HG03045 (cell line): ENCODE results near the gene ALKBH5.

Experiments used
- ATAC-seq: cut with Tn5 transposase; IDR thresholded peaks from one replicate; pipeline ENCODE4 v1.9.1; 2021; ENCODE audit warnings: mild to moderate bottlenecking, moderate library complexity; ENCODE audit not compliant: unreplicated experiment

The ALKBH5 gene

DNA sequence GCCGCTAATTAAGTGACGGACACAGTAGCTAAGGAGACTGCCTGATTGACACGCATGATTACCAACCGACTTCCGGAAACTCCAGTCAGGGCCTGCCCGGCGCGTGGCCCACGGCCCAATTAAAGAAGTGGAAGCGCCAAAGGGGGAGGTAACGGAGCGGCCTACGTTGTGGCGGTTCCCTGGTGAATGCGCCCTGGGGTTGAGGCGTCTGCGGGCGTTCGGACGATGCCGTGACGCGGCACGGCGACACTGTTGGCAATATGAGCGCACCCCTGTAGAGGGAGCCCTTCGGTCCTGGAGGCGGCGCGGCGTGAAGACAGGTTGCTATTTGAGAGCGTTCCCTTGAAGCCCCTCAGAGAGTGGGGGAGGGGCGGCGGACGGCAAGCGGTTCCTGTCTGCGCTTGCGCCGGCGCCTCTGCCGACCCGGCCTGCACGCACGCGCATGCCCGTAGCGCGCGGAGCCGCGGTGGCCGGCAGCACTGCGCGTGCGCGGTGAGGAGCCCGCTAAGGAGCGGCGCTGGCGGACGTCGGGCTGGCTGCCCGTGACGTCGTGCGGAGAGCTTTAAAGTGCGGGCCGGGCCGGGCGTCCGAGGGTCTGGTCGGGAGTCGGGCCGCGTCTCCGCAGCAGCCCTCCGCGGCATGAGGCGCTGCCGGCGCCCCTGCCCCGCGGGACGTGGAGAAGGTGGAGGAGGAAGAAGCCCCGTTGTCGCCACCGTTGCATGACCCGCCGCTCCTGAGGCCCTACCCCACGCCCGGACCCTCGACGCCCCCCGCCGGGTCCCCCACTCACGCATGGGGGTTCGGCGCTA is at the start of gene ALKBH5:
Gene ALKBH5, plus strand, starts transcription at position 495 of the 809 bp plus-strand sequence. CDS start 416 bp downstream, outside the sequence.
- ATAC-seq: peak; percentile 78

DNA sequence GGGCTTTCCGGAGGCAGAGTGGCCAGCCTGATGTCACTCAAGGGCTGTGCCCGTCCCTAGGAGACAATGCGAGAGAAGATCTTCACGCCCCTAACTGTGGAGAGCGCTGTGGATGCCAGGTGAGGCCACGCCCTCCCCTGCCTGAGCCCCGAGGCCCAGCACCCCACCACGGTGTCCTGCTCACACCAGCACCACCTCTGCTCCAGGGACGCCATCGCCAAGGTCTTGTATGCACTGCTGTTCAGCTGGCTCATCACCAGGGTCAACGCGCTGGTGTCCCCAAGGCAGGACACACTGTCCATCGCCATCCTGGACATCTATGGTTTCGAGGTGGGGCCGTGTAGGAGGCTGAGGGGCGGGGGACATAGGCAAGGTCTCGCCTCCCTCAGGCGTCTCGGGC is 47.3 kb upstream of the ALKBH5 start:
- ATAC-seq: no peak

DNA sequence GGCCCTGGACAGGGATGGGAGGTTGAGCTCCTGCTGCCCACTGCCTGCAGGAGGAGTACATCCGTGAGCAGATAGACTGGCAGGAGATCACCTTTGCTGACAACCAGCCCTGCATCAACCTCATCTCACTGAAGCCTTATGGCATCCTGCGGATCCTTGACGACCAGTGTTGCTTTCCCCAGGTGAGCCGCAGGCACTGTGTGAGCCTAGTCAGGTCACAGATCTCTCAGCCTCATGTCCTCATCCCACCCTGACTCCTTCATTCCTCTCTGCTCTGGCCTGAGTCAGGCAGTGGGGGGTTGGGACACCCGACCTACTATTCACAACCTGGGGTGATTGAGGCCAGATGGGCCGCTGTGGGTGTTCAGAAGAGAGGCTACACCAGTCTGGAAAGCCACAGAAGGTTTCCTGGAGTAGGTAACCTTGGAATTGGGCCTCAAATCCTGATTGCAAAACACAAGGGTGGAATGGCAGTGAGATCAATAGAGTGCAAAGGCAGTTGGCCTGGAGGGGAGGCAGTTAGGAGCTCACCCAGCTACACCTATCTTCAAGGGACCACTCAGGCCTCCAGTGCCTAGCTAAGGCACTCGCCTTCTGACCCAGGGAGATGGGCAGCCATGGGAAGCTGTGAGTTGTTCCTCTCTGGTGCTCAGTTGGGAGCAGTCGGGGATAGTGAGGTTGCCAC is 45.4 kb upstream of the ALKBH5 start:
- no peak for ATAC-seq

DNA sequence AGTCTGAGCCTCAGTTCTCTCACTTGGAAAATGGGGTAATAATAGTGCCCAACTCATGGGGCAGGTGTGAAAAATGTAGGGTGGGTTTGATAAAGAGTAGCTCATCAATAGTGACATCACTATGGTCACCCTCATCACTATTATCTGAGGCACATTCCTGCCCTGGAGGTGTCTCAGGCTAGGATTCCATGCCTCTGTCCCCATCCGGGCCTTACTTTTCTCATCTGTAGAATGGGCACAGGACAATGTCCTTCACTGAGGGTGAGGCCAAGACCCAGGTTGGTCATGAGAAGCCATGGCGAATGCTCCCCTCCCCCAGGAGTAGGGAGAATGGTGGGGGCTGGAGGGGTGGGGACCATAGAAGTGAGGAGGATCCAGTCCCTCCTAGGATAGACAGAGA is 44.5 kb upstream of the ALKBH5 start:
- ATAC-seq: no peak

DNA sequence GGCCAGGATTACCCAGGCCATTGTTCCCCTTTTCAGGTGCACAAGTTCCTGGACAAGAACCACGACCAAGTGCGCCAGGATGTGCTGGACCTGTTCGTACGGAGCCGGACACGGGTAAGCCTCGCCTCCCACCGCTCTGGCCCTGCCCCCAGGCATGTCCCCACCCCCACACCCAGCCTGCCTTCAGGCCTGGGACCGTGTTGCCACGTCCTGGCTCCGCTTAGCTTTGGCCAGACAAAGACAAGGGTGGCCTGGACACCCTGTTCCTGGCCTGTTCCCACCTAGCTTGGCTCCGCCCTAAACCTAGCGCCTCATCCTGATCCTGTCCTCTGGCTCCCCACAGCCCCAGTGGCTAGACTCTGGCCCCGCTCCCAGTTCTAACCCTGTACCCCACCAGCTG is 44.1 kb upstream of the ALKBH5 start:
- no peak for ATAC-seq

DNA sequence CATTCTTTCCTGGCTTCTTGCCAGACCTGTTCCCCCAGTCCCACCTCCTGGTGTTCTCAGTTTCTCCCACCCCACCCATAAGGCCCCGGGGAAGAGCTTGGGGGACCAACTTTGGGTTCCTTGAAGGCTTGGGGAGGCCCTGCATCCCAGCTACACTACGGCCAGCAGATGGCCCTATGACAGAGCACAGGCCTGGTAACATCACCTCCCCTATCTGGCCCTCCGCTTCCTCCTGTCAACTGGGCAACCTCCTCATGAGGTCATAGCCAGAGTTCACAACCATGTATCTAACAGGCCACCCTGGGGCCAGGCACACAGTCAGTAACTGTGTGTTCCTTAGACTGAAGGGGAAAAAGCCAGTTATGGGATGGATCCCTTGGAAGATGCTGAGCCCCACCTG is 43.7 kb upstream of the ALKBH5 start:
- no peak for ATAC-seq

DNA sequence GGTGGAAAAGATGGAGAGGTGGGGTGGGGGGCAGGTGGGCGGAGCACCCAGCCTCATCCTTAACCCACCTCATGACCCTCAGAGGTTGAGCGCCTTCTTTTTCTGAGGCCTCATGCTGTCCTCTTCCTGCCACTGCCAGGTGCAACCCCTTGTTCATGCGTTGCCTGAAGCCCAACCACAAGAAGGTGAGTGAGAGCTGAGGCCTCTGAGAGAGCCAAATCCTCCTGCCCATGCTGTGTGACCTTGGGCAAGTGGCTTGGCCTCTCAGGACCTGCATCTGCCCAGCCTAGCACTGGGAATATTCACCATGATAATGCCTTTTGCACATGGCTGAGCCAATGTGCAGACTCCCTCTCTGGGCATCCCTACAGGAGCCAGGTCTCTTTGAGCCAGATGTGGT is 43.0 kb upstream of the ALKBH5 start:
- ATAC-seq: no peak

DNA sequence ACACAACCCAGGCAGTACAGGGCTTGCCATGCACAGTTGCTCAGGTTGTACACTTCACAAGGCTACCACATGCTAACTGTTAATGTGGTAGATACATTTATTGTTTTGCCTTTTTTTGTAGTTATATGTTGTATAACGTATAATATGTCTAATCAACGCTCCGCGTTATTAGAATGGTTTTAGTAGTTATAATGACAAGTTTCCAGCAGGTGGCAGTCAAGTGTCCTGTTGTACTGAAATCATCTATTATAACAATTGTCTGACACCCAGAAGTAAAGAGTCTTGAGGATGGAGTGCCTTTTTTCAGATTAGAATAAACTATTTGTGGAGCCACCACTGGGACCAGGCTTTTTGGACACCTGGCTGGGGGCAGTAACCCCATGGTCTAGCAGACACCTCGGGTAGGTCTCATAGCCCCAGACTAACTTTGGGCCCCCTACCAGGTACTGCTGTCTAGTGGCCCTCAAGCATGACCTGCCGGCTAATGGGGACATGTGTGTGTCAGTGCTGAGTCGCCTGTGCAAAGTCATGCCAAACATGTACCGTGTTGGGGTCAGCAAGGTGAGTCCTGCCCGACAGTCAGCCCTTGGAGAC is 42.3 kb upstream of the ALKBH5 start:
- no peak for ATAC-seq

DNA sequence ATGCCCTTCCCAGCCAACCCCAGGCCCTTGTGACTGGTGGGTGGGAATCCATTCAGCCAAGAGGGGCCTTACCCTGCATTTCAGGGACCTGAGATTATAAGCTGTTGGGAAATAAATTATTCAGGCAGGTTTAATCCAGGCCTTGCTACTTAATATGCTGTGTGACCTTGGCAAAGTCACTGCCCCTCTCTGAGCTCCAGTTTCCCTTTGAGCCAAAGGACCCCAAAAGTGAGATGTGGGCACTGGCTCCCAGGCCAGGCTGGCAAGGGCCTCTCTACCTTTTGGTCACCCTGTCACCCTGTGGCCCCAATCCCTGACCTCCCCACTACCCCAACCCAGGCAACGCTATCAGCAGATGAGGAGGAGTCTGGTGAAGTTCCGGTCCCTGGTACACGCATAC is 41.2 kb upstream of the ALKBH5 start:
- no peak for ATAC-seq

DNA sequence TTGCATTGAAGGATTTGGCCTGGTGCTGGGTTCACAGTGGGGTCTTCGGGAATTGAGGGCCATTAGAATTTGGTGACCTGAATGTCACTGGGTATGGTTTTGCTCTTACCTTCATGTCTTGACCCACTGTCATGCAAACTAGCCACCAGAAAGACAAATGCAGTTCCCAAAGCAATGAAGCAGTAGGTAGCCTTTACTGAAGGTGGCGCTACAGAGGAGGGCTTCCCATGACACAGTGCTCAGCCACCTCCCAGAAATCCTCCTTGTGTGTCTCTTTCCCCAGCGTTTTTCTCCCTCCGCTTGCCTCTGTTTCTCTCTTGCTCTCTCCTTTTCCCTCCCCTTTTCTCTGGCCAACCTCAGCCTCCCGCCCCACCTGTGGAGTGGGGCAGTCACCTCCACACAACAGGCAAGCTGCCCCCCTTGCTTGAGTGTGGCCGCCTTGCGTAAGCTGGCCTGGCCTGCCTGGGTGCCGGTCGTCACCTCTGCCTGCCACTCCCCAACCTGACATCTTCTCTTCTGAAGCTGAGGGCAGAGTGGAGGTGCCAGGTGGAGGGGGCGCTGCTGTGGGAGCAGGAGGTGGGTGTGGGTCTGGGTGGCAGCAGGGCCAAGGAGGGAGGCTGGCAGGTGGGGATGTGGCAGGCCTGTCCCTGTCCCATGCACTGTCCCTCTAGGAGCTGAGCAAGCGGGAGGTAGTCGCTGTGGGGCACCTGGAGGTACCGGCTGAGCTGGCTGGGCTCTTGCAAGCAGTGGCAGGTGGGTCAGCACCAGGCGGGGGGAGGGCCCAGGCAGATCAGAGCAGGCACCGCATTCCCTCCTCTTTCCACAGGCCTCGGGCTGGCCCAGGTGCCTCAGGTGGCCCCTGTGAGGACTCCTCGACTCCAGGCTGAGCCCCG is 40.3 kb upstream of the ALKBH5 start:
- ATAC-seq: no peak

DNA sequence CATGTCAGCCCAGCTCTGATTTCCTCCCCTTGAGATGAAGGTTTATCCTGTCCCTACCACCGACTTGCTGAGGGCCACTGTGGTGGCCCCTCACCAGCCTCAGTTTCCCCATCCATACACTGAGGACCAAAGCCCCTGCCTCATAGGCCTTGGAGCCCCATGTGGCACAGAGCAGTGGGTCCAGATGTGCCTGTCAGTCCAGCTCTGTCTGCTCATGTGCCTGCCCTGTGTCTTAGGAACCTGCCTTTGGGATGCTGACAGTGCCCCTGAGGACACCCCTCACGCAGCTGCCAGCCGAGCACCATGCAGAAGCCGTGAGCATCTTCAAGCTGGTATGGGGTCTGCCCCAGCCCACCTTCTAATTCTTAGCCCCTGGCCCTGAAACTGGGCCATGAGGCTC is 39.4 kb upstream of the ALKBH5 start:
- no peak for ATAC-seq

DNA sequence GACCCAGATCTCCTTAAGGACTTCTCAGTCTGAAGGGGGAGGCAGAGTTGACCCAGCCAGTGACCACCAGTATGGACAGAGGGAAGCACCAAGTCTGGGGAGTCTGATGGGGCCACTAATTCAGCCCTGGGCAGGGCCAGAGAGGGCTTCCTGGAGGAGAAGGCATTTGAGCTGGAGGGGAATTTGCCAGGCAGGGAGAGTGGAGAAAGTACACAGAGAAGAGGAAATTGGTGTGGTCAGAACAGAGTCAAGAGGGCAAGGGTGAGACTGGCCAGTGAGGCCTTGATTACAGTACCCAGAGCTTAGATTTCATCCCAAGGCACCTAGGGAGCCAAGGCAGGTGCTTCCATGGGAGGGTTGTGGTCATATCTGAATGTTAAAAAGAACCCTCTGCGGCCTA is 38.8 kb upstream of the ALKBH5 start:
- ATAC-seq: no peak

DNA sequence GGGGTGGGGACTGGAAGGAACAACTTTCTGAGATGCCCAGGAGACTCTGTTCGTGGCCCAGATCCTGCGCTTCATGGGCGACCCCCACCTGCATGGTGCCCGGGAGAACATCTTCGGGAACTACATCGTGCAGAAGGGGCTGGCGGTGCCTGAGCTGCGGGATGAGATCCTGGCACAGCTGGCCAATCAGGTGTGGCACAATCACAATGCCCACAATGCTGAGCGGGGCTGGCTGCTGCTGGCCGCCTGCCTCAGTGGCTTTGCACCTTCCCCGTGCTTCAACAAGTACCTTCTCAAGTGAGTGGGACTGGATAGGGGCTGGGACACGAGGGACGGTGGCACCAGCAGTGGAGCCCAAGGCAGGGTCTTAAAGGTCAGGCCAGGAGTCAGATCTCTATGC is 37.8 kb upstream of the ALKBH5 start:
- ATAC-seq: no peak

DNA sequence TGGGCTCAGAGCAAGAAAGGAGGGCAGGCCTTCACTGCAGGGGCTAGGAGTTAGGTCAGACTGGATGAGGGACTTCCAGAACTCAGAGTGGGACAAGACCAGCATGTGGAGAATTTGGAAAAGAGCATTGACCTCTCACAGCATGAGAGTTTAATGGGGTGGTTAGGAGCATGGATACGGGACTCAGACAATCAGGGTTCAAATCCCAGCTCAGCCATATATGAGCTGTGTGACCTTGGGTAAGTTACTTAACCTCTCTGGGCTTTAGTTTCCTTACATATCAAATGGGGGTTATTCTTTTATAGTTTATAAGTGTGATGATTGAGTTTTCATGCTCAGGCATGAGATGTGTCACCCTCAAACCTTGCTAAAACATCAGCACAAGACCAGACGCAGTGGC is 37.4 kb upstream of the ALKBH5 start:
- ATAC-seq: no peak

DNA sequence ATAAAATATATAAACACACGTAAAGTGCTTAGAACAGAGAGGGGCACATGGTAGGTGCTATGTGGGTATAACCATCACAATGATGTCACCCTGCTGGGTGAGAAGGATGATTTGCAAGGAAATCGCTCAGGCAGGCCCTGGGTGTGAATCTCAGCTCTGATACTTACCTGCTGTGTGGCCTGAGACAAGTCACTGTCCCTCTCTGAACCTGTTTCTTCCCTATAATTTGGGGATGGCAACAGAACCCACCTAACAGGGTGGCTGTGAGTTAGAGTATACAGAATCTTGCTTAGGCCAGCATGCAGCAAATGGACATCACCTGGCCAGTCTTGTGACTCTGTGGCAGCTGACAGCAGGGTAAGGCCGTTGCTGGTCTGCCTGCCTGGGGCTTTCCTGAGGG is 36.6 kb upstream of the ALKBH5 start:
- ATAC-seq: no peak

DNA sequence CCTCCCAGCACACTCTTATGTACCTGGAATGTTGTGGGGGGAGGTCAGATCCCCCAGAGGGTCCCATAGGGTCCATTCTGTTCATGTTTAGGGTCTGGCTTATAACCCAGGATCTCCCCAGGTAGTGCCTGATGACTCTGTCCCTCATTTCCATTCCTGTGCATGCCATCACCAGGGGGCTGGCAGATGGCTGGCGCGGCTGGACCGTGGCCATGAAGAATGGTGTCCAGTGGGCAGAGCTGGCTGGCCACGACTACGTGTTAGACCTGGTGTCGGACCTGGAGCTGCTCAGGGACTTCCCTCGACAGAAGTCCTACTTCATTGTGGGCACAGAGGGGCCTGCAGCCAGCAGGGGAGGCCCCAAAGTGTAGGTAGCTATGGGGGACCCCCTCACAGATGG is 35.0 kb upstream of the ALKBH5 start:
- no peak for ATAC-seq

DNA sequence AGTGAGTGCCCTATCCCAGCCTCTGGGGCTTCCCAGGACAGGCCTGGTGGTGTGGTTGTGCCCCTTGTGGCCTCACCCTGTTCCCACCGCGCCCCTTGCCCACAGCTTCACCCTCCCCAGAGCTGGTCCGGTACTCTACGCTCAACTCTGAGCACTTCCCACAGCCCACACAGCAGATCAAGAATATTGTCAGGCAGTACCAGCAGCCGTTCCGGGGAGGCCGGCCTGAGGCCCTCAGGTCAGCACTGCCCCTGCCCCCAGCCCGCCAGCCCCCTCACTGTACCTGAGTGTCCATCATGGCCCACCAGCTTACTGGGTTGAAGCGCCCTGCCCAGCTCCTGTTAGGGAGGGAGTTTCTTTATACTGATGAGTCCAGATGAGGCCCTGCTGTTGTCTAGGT is 32.3 kb upstream of the ALKBH5 start:
- no peak for ATAC-seq

DNA sequence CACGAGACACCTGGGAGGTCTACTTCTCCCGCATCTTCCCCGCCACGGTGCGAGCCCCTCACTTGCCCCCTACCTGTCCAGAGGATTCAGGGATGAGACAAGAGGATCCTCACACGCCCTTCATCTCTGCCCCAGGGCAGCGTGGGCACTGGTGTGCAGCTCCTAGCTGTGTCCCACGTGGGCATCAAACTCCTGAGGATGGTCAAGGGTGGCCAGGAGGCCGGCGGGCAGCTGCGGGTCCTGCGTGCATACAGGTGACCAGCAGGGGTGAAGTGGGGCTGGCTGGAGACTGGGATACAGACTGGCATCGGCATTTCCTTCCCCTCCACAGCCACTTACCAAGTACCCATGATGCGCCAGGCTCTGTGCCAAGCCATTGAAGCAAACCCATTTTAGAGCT is 28.4 kb upstream of the ALKBH5 start:
- no peak for ATAC-seq

DNA sequence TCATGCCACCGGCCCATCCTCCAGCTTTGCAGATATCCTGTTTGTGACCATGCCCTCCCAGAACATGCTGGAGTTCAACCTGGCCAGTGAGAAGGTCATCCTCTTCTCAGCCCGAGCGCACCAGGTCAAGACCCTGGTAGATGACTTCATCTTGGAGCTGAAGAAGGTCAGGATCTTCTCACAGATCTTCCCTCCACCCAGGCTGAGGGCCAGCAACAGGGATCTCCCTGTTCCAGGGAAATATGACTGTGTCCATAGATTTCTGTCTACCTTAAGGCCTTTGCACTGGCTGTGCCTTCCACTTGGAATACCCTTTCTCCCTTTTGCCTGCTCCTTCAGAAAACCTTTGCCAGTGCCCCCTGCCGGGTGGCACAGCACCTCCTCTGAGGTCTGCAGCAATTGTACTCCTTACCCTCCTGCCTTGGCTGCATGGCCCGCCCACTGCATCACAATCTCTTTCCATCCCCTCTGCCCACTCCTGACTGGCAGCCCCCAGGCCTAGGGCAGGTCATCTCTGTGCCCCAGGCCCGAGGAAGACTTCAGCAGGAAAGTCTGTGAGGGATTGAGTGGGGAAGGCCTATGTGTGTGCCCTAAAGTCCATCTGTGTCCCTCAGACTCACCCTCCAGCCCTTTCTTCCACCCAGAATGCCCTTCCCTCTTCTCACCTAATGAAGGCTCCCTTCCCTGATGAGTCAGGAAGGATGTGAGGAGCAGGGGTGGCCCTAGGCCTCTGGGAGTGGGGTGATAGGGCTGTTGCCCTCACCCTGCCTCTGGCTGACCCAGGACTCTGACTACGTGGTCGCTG is 27.3 kb upstream of the ALKBH5 start:
- ATAC-seq: no peak

DNA sequence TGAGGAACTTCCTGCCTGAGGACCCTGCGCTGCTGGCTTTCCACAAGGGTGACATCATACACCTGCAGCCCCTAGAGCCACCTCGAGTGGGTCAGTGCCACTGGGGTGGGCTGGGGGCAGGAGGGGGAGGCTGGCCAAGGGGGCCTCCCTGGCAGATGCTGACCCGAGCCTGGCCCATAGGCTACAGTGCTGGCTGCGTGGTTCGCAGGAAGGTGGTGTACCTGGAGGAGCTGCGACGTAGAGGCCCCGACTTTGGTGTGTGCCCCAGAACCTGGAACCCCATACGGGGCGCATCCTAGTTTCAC is 26.7 kb upstream of the ALKBH5 start:
- no peak for ATAC-seq
